ENCODE measurements around the gene CFTR. TPM values are rescaled to one million over a fixed set of nuclear protein-coding genes. Genes with fewer than 3 reads are reported as not detected.

Gene CFTR
- total and polyA plus RNA-seq, 2 donors from 2014 or later, result 2.5 to 12.8 TPM

- FAIRE-seq, result no peak
- no peaks in the 10 kb centered on the region for H3K36me3 ChIP-seq (ENCODE audit: control insufficient read depth in 2 of 3, insufficient read depth in 3 of 3, low read length in 3 of 3)
- no peak for TF ChIP-seq CTCF (IDR thresholded peaks at IDR 0.05; ENCODE audit: borderline replicate concordance, extremely low read depth, insufficient read depth)
Observed at GRCh38 chr7:117683430-117684175, 203.8 kb downstream of the CFTR start.

GRCh38 chr7:117685795-117686194, 206.0 kb downstream of the CFTR start:
- intact Hi-C loops (cut with DNase I), result no loop called here
- Histone ChIP-seq H3K27ac (ENCODE audit: low read depth in 2 of 2, low read length in 2 of 2) (no peak overlapping the region), H3K4me3 (ENCODE audit: low read length in 3 of 3) (no peak overlapping the region), H3K36me3 (ENCODE audit: control insufficient read depth in 2 of 3, insufficient read depth in 3 of 3, low read length in 3 of 3) (no peaks in the 10 kb centered on the region), H3K9ac (ENCODE audit: low read length in 3 of 3) (no peak overlapping the region), H3K4me1 (ENCODE audit: control insufficient read depth in 2 of 3, insufficient read depth in 2 of 3, low read depth in 1 of 3, low read length in 3 of 3) (no peaks in the 10 kb centered on the region), H3K9me3 (ENCODE audit: control insufficient read depth in 2 of 3, insufficient read depth in 1 of 3, low read length in 3 of 3) (no peaks in the 10 kb centered on the region), H3K27me3 (ENCODE audit: control insufficient read depth, insufficient read depth, low read length) (no peaks in the 10 kb centered on the region)
- TF ChIP-seq CTCF (IDR thresholded peaks at IDR 0.05; ENCODE audit: borderline replicate concordance, extremely low read depth, insufficient read depth), result no peak
- FAIRE-seq (no peak), DNase-seq (no peak)

More at GRCh38 chr7:117683430-117684175, 203.8 kb downstream of the CFTR start:
- Histone ChIP-seq H3K4me1 (ENCODE audit: control insufficient read depth in 2 of 3, insufficient read depth in 2 of 3, low read depth in 1 of 3, low read length in 3 of 3) (no peaks in the 10 kb centered on the region), H3K4me3 (ENCODE audit: low read length in 3 of 3) (no peak overlapping the region), H3K9me3 (ENCODE audit: control insufficient read depth in 2 of 3, insufficient read depth in 1 of 3, low read length in 3 of 3) (no peaks in the 10 kb centered on the region), H3K27ac (ENCODE audit: low read depth in 2 of 2, low read length in 2 of 2) (no peak overlapping the region), H3K27me3 (ENCODE audit: control insufficient read depth, insufficient read depth, low read length) (no peaks in the 10 kb centered on the region), H3K9ac (ENCODE audit: low read length in 3 of 3) (no peak overlapping the region)
- intact Hi-C loops (cut with DNase I), result no loop called here
- DNase-seq, result no peak

- Histone ChIP-seq H3K4me1 (ENCODE audit: control insufficient read depth in 2 of 3, insufficient read depth in 2 of 3, low read depth in 1 of 3, low read length in 3 of 3) (no peaks in the 10 kb centered on the region), H3K4me3 (ENCODE audit: low read length in 3 of 3) (no peak overlapping the region), H3K36me3 (ENCODE audit: control insufficient read depth in 2 of 3, insufficient read depth in 3 of 3, low read length in 3 of 3) (no peaks in the 10 kb centered on the region), H3K9me3 (ENCODE audit: control insufficient read depth in 2 of 3, insufficient read depth in 1 of 3, low read length in 3 of 3) (no peaks in the 10 kb centered on the region), H3K27ac (ENCODE audit: low read depth in 2 of 2, low read length in 2 of 2) (no peak overlapping the region), H3K9ac (ENCODE audit: low read length in 3 of 3) (no peak overlapping the region), H3K27me3 (ENCODE audit: control insufficient read depth, insufficient read depth, low read length) (no peaks in the 10 kb centered on the region)
- DNase-seq, result no peak
- no peak for TF ChIP-seq CTCF (IDR thresholded peaks at IDR 0.05; ENCODE audit: borderline replicate concordance, extremely low read depth, insufficient read depth)
- FAIRE-seq, result no peak
- intact Hi-C loops (cut with DNase I), result no loop called here
Observed at GRCh38 chr7:117686311-117686935, 206.6 kb downstream of the CFTR start.

Measured in kidney (tissue), 14 donors.